ENCODE measurements around the gene MIEN1. TPM values are rescaled to one million over a fixed set of nuclear protein-coding genes. Genes with fewer than 3 reads are reported as not detected.
A peak's percentile ranks its signal among the peaks of the same experiment; 100 is the strongest.

MIEN1 gene
- total RNA-seq, 1 donor from 2014 or later, result 20.1 TPM

- Mint-ChIP-seq H3K4me3 (no peak overlapping the region), H3K9me3 (no peaks in the 10 kb centered on the region), H3K27me3 (ENCODE audit: insufficient read depth, low read depth) (peaks cover 18% of the 10 kb centered on the region), H3K4me1 (peaks cover 8% of the 10 kb centered on the region), H3K36me3 (no peaks in the 10 kb centered on the region), H3K27ac (no peak overlapping the region)
- Histone ChIP-seq H4K20me1 (ENCODE audit: low read depth) (no peaks in the 10 kb centered on the region), H2AFZ (replicated peaks) (no peak overlapping the region), H3K36me3 (no peaks in the 10 kb centered on the region), H3K4me1 (peaks cover 4% of the 10 kb centered on the region), H3F3A (ENCODE audit: low read depth) (peaks cover 12% of the 10 kb centered on the region), H3K4me3 (no peak overlapping the region), H3K9me3 (ENCODE audit: low read depth) (no peaks in the 10 kb centered on the region), H3K27ac (no peak overlapping the region), H3K9ac (no peak overlapping the region), H3K79me2 (ENCODE audit: low read depth) (no peaks in the 10 kb centered on the region), H3K4me2 (no peak overlapping the region), H3K27me3 (peaks cover 34% of the 10 kb centered on the region)
- no peak for DNase-seq (ENCODE audit: low spot score)
- no peak for TF ChIP-seq EZH2 (IDR thresholded peaks at IDR 0.05)
- no peak for TF ChIP-seq EZH2phosphoT487 (IDR thresholded peaks at IDR 0.05)
Observed at GRCh38 chr17:39757176-39757662, 26.9 kb upstream of the MIEN1 start.

DNA sequence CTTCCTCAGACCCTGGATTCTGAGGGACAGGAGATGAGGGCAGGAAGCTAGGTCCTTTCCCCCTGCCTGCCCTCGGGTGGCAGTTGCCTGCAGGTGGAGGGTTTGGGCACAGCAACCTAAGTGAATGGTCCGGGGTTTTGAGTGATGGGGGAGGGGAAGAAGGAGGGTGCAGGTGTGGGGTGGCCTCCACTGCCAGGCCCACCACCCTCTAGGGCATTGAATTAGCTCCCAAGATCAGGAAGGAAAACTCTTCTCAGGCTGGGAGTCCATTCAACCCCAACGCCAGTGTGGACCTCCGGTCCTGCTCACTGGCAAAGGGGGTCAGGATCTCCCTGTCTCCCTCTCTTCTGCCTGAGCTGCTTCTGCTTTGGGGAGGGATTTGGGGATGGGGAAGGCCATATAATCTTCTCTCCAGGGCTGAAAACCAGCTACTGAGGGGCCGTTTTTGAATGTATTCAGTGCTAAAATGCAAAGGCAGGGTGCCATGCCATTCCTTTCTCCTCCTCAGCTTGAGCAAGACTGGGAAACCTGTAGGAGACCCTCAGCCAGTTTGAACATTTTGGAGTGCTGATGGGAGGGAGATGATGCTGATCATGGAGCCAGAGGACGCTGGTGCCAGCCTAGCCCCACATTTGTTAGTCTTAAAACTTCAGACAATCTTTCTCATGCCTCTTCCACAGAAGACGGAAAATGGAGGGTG lies 26.2 kb upstream of the MIEN1 start:
- Mint-ChIP-seq H3K27ac (no peak overlapping the region), H3K4me3 (peak overlapping the region; percentile 48), H3K27me3 (ENCODE audit: insufficient read depth, low read depth) (peaks cover 18% of the 10 kb centered on the region), H3K9me3 (no peaks in the 10 kb centered on the region), H3K4me1 (peaks cover 10% of the 10 kb centered on the region), H3K36me3 (no peaks in the 10 kb centered on the region)
- Histone ChIP-seq H4K20me1 (ENCODE audit: low read depth) (no peaks in the 10 kb centered on the region), H3K36me3 (no peaks in the 10 kb centered on the region), H2AFZ (replicated peaks) (no peak overlapping the region), H3K4me1 (peaks cover 4% of the 10 kb centered on the region), H3K9ac (no peak overlapping the region), H3F3A (ENCODE audit: low read depth) (peaks cover 17% of the 10 kb centered on the region), H3K4me2 (no peak overlapping the region), H3K4me3 (no peak overlapping the region), H3K79me2 (ENCODE audit: low read depth) (no peaks in the 10 kb centered on the region), H3K27me3 (peaks cover 34% of the 10 kb centered on the region), H3K9me3 (ENCODE audit: low read depth) (no peaks in the 10 kb centered on the region), H3K27ac (no peak overlapping the region)
- DNase-seq (ENCODE audit: low spot score), result no peak
- TF ChIP-seq EZH2 (IDR thresholded peaks at IDR 0.05) (no peak), EZH2phosphoT487 (IDR thresholded peaks at IDR 0.05) (no peak)
- TF ChIP-seq, protein P1, sequence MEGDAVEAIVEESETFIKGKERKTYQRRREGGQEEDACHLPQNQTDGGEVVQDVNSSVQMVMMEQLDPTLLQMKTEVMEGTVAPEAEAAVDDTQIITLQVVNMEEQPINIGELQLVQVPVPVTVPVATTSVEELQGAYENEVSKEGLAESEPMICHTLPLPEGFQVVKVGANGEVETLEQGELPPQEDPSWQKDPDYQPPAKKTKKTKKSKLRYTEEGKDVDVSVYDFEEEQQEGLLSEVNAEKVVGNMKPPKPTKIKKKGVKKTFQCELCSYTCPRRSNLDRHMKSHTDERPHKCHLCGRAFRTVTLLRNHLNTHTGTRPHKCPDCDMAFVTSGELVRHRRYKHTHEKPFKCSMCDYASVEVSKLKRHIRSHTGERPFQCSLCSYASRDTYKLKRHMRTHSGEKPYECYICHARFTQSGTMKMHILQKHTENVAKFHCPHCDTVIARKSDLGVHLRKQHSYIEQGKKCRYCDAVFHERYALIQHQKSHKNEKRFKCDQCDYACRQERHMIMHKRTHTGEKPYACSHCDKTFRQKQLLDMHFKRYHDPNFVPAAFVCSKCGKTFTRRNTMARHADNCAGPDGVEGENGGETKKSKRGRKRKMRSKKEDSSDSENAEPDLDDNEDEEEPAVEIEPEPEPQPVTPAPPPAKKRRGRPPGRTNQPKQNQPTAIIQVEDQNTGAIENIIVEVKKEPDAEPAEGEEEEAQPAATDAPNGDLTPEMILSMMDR (IDR thresholded peaks at IDR 0.05), result no peak

DNA sequence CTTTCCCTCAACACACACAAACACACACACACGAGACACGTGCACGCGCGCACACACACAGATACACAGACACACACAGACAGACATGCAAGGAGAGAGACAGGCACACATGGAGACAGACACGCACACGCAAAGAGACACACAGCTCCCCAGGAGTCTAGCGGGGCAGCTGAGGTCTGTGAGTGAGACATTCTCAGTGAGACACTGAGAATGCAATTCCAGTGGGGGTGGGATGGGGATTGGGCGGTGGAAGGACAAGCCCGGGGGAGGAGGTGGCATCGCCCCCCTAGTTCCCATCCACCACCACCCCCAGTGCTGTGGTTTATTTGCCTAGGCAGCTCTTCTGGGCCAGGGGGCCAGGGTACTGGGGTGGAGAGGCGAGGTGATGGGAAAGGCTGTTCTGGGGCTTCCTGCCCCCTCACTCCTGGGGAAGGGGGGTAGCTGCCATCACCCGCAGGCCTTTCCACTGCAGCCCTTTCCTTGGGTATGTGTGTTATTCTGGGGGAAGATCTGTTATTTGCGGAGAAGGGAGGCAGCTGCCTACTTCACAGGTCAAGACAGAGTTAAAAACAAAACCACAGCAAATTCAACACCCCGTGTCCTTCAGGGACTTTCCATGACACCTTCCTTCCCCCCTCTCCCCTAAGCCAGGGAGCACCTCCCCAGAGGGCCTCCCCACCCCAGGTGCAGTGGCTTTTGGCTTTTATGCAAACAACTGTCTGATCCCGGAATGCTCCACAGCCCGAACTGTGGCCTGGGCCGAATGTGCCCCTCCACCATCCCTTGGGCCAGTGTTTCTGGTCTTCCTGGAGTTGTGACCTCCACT lies 25.4 kb upstream of the MIEN1 start:
- Mint-ChIP-seq H3K4me1 (peaks cover 10% of the 10 kb centered on the region), H3K27ac (no peak overlapping the region), H3K36me3 (no peaks in the 10 kb centered on the region), H3K9me3 (no peaks in the 10 kb centered on the region), H3K27me3 (ENCODE audit: insufficient read depth, low read depth) (peaks cover 18% of the 10 kb centered on the region), H3K4me3 (peak overlapping the region; percentile 74)
- H3K4me3 ChIP-seq, result no peak overlapping the region
- peak overlapping the region; percentile 65 for H2AFZ ChIP-seq (replicated peaks)
- no peak for DNase-seq (ENCODE audit: low spot score)
- no peaks in the 10 kb centered on the region for H4K20me1 ChIP-seq (ENCODE audit: low read depth)
- TF ChIP-seq EZH2phosphoT487 (IDR thresholded peaks at IDR 0.05), result no peak
- TF ChIP-seq, protein P1 (IDR thresholded peaks at IDR 0.05), result no peak
- TF ChIP-seq EZH2 (IDR thresholded peaks at IDR 0.05), result no peak
- H3K27me3 ChIP-seq, result peaks cover 34% of the 10 kb centered on the region
- no peaks in the 10 kb centered on the region for H3K36me3 ChIP-seq
- peaks cover 4% of the 10 kb centered on the region for H3K4me1 ChIP-seq
- peaks cover 17% of the 10 kb centered on the region for H3F3A ChIP-seq (ENCODE audit: low read depth)
- no peak overlapping the region for H3K27ac ChIP-seq
- no peaks in the 10 kb centered on the region for H3K9me3 ChIP-seq (ENCODE audit: low read depth)
- H3K79me2 ChIP-seq (ENCODE audit: low read depth), result no peaks in the 10 kb centered on the region
- no peak overlapping the region for H3K4me2 ChIP-seq
- H3K9ac ChIP-seq, result no peak overlapping the region

Measured in neural progenitor cell (in vitro differentiated cells).